ENCODE measurements around the gene OS9. TPM values are rescaled to one million over a fixed set of nuclear protein-coding genes. Genes with fewer than 3 reads are reported as not detected.

The OS9 gene
- total and polyA plus RNA-seq, 7 donors: 69.1 to 243 (median 140) TPM

- 79 to 89% methylated on average over 3 of the region's 3 CpGs for WGBS, 2 donors
- peaks cover 0 to 48% (median 20%) of the 10 kb centered on the region in 4 donors for H3K36me3 ChIP-seq
- H3K4me3 ChIP-seq: peak overlapping the region in 2 of 4 donors; percentile 70 to 75
- intact Hi-C loops (cut with DNase I): no loop called here
- TF ChIP-seq POLR2A (IDR thresholded peaks at IDR 0.05) (no peak), EP300 (IDR thresholded peaks at IDR 0.05) (no peak)
- TF ChIP-seq, protein P1, sequence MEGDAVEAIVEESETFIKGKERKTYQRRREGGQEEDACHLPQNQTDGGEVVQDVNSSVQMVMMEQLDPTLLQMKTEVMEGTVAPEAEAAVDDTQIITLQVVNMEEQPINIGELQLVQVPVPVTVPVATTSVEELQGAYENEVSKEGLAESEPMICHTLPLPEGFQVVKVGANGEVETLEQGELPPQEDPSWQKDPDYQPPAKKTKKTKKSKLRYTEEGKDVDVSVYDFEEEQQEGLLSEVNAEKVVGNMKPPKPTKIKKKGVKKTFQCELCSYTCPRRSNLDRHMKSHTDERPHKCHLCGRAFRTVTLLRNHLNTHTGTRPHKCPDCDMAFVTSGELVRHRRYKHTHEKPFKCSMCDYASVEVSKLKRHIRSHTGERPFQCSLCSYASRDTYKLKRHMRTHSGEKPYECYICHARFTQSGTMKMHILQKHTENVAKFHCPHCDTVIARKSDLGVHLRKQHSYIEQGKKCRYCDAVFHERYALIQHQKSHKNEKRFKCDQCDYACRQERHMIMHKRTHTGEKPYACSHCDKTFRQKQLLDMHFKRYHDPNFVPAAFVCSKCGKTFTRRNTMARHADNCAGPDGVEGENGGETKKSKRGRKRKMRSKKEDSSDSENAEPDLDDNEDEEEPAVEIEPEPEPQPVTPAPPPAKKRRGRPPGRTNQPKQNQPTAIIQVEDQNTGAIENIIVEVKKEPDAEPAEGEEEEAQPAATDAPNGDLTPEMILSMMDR (IDR thresholded peaks at IDR 0.05): no peak
- no peak for DNase-seq
- peaks cover 0 to 19% (median 18%) of the 10 kb centered on the region in 4 donors for H3K4me1 ChIP-seq
- H3K27me3 ChIP-seq: peaks cover 0 to 2% (median 0%) of the 10 kb centered on the region in 3 donors
- H3K27ac ChIP-seq: peak overlapping the region in 2 of 4 donors; percentile 89 to 95
- H3K9me3 ChIP-seq: no peaks in the 10 kb centered on the region
These were observed 52.1 kb downstream of the OS9 start for GRCh38 chr12:57746025-57746424.

GRCh38 chr12:57749061-57749460 is 55.1 kb downstream of the OS9 start:
- intact Hi-C loops (cut with DNase I): no loop called here
- Histone ChIP-seq H3K27me3 (no peaks in the 10 kb centered on the region), H3K4me3 (no peak overlapping the region), H3K27ac (no peak overlapping the region), H3K4me1 (peaks cover 0 to 32% (median 30%) of the 10 kb centered on the region in 4 donors), H3K9me3 (no peaks in the 10 kb centered on the region), H3K36me3 (peaks cover 0 to 48% (median 20%) of the 10 kb centered on the region in 4 donors)
- WGBS, 2 donors: 93 to 96% methylated on average over 5 of the region's 5 CpGs
- peak; percentile 53 for DNase-seq
- no peak for TF ChIP-seq EP300 (IDR thresholded peaks at IDR 0.05)
- TF ChIP-seq POLR2AphosphoS5 (IDR thresholded peaks at IDR 0.05): no peak
- TF ChIP-seq POLR2A (IDR thresholded peaks at IDR 0.05): no peak
- TF ChIP-seq, protein P1 (IDR thresholded peaks at IDR 0.05): no peak

DNA sequence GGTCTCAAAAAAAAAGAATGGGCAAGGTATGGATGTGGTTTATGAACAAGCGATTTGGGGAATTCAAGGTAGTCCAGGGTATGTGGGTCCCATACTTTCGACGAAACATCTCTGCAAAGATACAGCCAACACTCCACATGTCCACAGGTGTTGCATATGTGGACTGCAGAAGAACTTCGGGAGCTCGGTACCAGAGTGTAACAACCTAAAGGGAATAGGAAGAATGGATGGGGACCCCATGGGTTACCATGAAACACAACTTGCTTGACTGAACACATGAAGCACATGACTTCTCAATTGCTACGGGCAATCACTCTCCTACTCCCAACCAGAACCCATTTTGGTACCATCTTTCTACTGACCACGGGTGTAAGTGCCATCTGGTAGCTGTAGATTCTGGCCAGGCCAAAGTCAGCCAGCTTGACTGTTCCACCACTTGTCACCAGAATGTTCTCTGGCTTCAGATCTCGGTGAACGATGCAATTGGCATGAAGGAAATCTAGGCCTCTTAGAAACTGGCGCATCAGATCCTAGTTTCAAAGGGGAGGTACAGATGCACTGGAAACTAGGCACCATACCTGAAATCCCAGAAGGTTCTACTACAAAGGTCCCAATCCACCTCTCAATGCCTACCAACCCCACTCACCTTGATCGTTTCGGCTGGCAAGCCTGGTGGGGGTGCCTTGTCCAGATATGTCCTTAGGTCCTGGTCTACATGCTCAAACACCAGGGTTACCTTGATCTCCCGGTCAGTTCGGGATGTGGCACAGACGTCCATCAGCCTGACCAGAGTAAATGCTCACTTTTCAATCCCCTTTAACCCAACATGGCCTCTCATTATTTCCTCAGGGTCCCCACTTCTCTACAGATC is 56.9 kb downstream of the OS9 start:
- WGBS, 2 donors: 91 to 92% methylated on average over 15 of the region's 15 CpGs
- Histone ChIP-seq H3K4me1 (peaks cover 0 to 38% (median 29%) of the 10 kb centered on the region in 4 donors), H3K36me3 (peaks cover 0 to 48% (median 20%) of the 10 kb centered on the region in 4 donors), H3K27me3 (no peaks in the 10 kb centered on the region), H3K4me3 (peak overlapping the region; percentile 56 to 76 (median 68)), H3K9me3 (no peaks in the 10 kb centered on the region), H3K27ac (peak overlapping the region; percentile 86 to 91 (median 90))
- peak; percentile 63 for DNase-seq
- TF ChIP-seq POLR2AphosphoS5 (IDR thresholded peaks at IDR 0.05) (no peak), EP300 (IDR thresholded peaks at IDR 0.05) (no peak), POLR2A (IDR thresholded peaks at IDR 0.05) (no peak)
- TF ChIP-seq, protein P1 (IDR thresholded peaks at IDR 0.05): no peak
- intact Hi-C loops (cut with DNase I): no loop called here

DNA sequence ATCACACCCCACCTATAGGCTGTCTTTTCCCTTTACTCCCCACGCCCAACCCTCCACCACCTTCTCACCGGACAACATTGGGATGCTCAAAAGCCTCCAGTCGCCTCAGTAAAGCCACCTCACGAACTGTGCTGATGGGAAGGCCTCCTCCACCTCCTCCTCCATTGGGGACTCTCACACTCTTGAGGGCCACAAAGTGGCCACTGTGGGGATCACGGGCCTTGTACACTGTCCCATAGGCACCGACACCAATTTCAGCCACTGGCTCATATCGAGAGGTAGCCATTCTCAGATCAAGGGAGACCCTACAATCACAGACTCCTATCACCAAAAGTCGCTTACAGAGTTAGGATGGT is 57.5 kb downstream of the OS9 start:
- DNase-seq: peak; percentile 63

More for the DNA sequence above, 57.5 kb downstream of the OS9 start:
- WGBS, 2 donors: 13 to 17% methylated on average over 8 of the region's 8 CpGs
- Histone ChIP-seq H3K27me3 (no peaks in the 10 kb centered on the region), H3K9me3 (no peaks in the 10 kb centered on the region), H3K27ac (peak overlapping the region; percentile 86 to 91 (median 90)), H3K36me3 (peaks cover 0 to 46% (median 20%) of the 10 kb centered on the region in 4 donors), H3K4me3 (peak overlapping the region; percentile 56 to 76 (median 68)), H3K4me1 (peaks cover 0 to 39% (median 33%) of the 10 kb centered on the region in 4 donors)
- intact Hi-C loops (cut with DNase I): no loop called here
- TF ChIP-seq EP300 (IDR thresholded peaks at IDR 0.05) (no peak), POLR2AphosphoS5 (IDR thresholded peaks at IDR 0.05) (no peak), POLR2A (IDR thresholded peaks at IDR 0.05) (no peak)
- TF ChIP-seq, protein P1 (IDR thresholded peaks at IDR 0.05): no peak

Data from sigmoid colon (tissue), 7 donors.